Activated CD4-positive, alpha-beta T cell treated with anti-CD3 and anti-CD28 coated beads for 48 hours (primary cell): ENCODE data around the gene DDI2.
"Not testable (repeated sequence)": the region's sequence is repeated elsewhere in the genome, so short reads cannot be mapped to it uniquely, and the experiment has no call there.

Experiments used
- DNase-seq: peaks from one replicate; pipeline ENCODE4 v3.0.0-alpha.2; 2020

Gene DDI2

DNA sequence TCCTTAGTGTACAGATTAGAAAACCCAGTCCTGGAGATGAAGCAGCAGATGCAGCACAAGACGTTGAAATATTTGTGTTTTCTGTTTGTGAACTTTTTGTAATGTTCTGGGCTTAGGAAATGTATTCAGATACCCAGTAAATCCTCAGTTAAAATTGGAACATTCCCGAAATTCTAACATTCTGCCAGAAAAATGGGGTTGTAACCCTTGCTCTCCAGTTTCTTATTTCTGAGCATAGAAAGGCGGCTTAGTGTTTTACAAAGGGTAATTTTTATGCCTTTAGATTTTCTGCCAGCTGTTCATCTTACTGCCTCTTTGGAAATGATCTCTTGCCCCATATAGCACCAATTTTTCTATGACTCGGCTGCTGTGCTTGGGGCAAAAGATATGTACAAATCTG lies 20.6 kb downstream of the DDI2 start:
- no peak for DNase-seq

DNA sequence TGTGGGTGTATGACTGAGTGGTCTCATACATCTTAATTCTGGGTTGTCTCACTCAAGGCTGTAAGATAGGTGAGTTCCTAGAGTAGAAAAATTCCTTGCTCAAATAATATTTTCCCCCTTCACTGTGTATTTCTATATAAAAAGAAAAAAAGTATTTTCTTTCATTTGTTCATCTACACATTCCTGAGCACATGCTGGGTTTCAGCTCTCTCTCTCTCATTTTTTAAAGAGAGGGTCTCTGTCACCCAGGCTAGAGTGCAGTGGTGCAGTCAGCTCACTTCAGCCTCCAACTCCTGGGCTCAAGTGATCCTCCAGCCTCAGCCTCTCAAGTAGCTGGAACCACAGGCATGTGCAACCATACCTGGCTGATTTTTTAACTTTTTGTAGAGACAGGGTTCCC lies 22.0 kb downstream of the DDI2 start:
- DNase-seq: no peak

DNA sequence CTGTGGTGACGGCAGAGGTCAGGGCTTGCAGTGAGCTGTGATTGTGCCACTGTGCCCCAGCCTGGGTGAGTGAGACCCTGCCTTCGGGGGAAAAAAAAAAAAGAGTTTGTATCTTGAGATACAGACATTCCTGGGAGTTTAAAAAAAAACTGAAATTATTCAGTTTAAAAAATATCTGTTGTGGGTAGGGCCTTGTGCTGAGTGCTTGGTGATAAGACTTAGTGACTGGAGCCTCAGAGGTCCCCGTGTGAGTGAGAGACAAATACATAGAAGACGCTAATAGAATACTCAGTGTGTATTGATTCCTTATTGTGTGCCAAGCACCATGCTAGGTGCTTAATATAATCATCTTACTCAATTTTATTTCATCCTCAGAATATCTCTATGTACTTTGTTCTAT lies 22.7 kb downstream of the DDI2 start:
- DNase-seq: no peak

DNA sequence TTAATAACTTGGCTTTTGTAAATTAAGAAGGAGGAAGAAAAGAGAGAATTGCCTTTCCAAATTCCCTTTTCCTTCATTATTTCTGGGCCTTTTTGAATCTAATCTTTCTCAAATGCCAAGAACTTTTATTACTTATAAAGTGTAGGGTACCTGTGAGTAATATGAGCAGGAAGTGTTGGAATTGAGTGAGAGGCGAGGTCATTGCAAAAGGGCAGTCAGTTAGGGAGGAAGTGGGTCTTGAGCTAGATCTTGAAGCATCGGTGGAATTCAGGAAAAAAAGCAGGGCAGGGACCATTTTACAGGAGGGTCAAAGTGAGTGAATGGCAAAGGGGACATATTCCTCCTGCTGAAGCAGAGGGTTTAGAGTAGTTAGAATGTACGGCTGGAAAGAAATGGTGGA lies 23.4 kb downstream of the DDI2 start:
- DNase-seq: no peak

DNA sequence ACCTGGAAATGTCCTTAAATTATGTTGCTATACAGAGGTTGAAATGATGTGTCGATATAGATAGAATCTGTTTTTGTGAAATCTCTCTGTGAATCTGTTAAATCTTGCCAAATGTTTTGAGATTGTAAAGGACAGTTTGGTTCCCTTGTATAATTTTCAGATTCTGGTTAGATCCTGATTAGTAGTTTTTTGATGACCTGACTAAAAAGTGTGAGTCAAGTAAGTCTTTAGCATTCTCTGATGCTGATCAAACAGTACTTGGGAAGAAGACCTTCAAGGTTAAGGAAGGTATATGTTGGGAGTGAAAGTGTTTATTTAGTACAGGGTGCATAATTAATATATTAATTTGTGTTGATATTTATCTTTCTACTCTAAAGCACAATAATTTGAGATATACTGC lies 32.7 kb downstream of the DDI2 start:
- no peak for DNase-seq

GRCh38 chr1:15650433-15650832 lies 33.2 kb downstream of the DDI2 start:
- no peak for DNase-seq

GRCh38 chr1:15652130-15652529 lies 34.9 kb downstream of the DDI2 start:
- not testable (repeated sequence) for DNase-seq

GRCh38 chr1:15654091-15654690 lies 36.9 kb downstream of the DDI2 start:
- no peak for DNase-seq

GRCh38 chr1:15656464-15656863 lies 39.2 kb downstream of the DDI2 start:
- DNase-seq: no peak

GRCh38 chr1:15657021-15657420 lies 39.8 kb downstream of the DDI2 start:
- no peak for DNase-seq

- DNase-seq: no peak
Observed at GRCh38 chr1:15660151-15660550, 42.9 kb downstream of the DDI2 start.

DNA sequence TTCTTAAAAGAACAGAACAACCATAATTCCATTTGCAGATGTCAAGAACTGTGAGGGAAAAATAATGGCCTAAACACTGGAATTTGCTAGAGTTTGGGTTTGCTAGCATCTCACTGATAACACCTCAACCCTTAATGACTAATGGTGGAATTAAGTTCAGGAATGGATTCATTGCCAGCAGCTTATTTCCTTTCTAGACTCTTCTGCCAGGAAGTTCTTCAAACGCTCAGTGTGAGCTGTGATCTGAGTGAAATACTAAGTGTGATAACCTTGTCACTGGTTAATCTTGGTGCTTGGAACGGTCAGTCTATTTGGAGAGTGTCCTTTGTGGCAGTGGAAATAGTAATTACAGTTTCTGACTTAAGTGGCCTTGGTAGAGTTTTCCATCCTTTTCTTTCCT lies 45.2 kb downstream of the DDI2 start:
- no peak for DNase-seq

GRCh38 chr1:15663925-15664324 lies 46.7 kb downstream of the DDI2 start:
- no peak for DNase-seq

DNA sequence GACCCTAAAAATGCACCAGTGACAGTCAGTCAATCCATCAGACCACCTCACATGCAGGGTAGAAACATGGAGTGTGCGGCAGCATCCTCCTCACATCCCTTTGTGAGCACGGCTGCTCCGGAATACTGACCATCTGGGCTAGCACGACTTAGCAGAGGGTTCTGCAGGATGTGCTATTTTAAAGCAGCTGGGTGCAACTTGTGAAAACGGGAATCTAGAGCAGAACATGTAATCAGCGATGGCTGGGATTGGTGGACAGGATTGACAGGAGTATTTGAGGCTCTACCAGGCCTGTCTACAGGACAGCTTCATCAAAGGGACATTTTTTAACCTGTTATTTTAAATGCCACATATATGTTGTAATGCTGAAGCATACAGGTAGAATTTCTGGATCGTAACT lies 50.1 kb downstream of the DDI2 start:
- no peak for DNase-seq

- DNase-seq: no peak
Observed at GRCh38 chr1:15668089-15668754, 51.0 kb downstream of the DDI2 start.

- DNase-seq: no peak
Observed at GRCh38 chr1:15669074-15669473, 51.8 kb downstream of the DDI2 start.

DNA sequence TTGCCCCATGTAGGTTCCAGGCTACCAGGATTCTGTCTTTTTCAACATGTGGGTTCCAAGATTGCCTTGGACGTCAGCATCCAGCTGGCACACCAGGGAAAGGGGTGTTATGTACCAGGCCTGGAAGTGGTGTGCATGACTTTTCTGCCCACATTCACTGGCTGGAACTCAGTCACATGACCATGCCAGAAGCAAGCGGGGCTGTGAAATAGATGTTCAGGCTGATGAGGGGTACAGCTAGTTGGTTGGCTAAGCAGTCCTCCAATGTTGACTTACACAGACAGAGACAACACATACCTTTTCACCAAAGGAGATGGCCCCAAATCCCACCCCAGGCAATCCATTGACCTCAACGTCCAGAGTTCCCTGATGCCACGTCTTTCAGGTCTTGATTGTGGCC lies 52.6 kb downstream of the DDI2 start:
- DNase-seq: no peak

- no peak for DNase-seq
Observed at GRCh38 chr1:15671430-15671829, 54.2 kb downstream of the DDI2 start.

GRCh38 chr1:15674386-15675159 lies 57.3 kb downstream of the DDI2 start:
- no peak for DNase-seq

DNA sequence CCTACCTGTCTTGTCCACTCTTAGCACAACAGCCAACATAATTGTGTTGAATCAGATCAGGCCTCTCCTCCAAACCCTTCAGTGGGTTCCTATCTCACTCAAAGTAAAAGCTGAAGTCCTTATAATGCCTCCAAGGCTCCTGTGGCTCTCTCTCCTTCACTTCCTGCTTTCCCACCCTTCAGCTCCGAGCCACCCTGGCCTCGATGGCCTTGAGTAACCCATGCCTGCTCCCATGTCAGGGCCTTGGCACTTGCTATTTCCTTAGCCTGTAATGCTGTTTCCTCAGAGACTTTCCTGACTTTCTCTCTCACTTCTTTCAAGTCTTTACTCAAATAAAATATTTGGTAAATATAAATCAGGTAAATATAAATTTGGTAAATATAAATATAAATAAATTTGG lies 58.8 kb downstream of the DDI2 start:
- DNase-seq: no peak

DNA sequence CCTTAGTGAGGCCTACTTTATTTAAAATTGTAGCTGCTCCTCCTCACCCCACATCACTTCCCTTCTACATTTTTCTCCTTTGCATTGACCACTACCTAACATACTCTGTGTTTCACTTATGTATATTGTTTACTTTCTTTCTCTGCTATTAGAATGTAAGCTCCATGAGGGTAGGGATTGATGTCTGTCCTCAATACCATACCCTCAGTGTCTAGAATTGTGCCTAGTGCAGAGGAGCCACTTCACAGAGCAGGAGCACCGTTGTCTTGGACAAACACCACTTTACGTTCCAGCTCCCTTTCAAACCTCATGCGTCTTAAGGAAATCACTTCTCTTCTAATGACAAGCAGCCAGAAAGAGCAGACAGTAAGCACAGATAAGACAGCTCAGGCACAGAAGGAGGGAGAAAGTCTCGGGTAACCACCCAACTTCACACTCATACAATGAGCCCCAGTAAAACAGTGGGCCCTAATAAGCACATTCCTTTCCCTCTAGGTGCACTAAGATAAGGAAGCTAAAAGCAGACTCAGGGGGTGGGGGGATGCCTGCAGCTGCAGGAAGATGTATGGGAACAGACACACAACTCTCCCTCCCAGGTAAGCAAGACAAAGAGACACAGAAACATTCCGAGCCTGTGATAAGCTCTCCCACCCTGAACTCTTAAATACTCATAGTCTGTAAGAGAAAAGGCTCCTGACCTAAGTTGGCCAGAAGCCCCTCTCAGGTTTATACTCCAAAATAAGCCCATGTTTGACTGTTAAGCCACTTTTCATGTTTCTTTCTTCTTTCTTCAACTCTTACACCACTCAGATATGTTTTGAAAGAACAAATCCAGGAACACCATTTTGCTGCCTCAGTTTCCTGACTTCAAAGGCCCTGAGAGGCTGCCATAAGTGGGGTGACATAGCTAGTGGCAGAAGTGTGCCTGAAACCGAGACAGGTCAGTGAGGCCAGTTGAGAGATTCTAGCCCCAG lies 59.7 kb downstream of the DDI2 start:
- no peak for DNase-seq

DNA sequence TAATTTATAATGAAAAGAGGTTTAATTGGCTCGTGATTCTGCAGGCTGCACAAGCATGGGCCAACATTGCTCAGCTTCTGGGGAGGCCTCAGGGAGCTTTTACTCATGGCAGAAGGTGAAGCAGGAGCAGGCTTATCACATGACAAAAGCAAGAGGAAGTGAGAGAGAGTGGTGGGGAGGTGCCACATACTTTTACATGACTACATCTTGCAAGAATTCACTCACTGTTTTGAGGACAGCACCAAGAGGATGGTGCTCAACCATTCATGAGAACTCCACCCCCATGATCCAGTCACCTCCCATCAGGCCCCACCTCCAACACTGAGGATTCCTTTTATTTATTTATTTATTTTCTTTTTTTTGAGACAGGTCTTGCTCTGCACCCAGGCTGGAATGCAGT lies 61.3 kb downstream of the DDI2 start:
- peak; percentile 21 for DNase-seq

GRCh38 chr1:15680131-15680530 lies 62.9 kb downstream of the DDI2 start:
- DNase-seq: peak; percentile 45
